Natural killer cell (primary cell): ENCODE measurements around the gene WNT6. TPM values are rescaled to one million over a fixed set of nuclear protein-coding genes. Genes with fewer than 3 reads are reported as not detected.

Source experiments
- ATAC-seq, 3 donors: fragments of 150-1000 bp in 2 of 3; fragments of 200-7000 bp in 1 of 3; cut with Tn5 transposase; 1 replicate in 1 of 3; 2 replicates in 2 of 3; pipeline ENCODE4 v1.10.0; 2021; ENCODE audit warnings: mild to moderate bottlenecking in 2 of 3, moderate library complexity in 2 of 3
- DNase-seq, 2 donors: peaks; one replicate each; pipeline versions ENCODE4 v3.0.0 to v3.0.0-alpha.2; 2013 to 2021; ENCODE audit warnings: mixed read lengths in 1 of 2
- H3K27ac ChIP-seq: one replicate; pipeline ENCODE4 v1.5.1; 2013; ENCODE audit warnings: mild to moderate bottlenecking, low read length
- H3K27me3 ChIP-seq: one replicate; pipeline ENCODE4 v1.6.1; 2013; ENCODE audit warnings: low read length; ENCODE audit not compliant: control insufficient read depth, insufficient read depth
- H3K36me3 ChIP-seq: one replicate; pipeline ENCODE4 v1.6.1; 2013; ENCODE audit warnings: low read length; ENCODE audit not compliant: control insufficient read depth, insufficient read depth
- H3K4me1 ChIP-seq: one replicate; pipeline ENCODE4 v1.6.1; 2013; ENCODE audit warnings: low read length; ENCODE audit not compliant: control insufficient read depth, insufficient read depth
- H3K4me3 ChIP-seq: one replicate; pipeline ENCODE4 v1.5.1; 2013; ENCODE audit warnings: low read length
- H3K9me3 ChIP-seq: one replicate; pipeline ENCODE4 v1.6.1; 2013; ENCODE audit warnings: low read length; ENCODE audit not compliant: control insufficient read depth, insufficient read depth
- H3K27ac Mint-ChIP-seq, 2 donors: one replicate each; pipeline ENCODE4 v1.8.0; 2022; ENCODE audit warnings: mild to moderate bottlenecking in 2 of 2, mixed read lengths in 2 of 2, moderate library complexity in 1 of 2
- H3K27me3 Mint-ChIP-seq, 2 donors: one replicate each; pipeline ENCODE4 v1.8.0; 2022; ENCODE audit warnings: low read depth in 2 of 2, mixed read lengths in 2 of 2
- H3K36me3 Mint-ChIP-seq: one replicate; pipeline ENCODE4 v1.8.0; 2022; ENCODE audit warnings: mixed read lengths
- H3K4me1 Mint-ChIP-seq, 2 donors: one replicate each; pipeline ENCODE4 v1.8.0; 2022; ENCODE audit warnings: mixed read lengths in 2 of 2
- H3K4me3 Mint-ChIP-seq: one replicate; pipeline ENCODE4 v1.8.0; 2022; ENCODE audit warnings: mild to moderate bottlenecking, moderate library complexity, mixed read lengths
- H3K9me3 Mint-ChIP-seq, 2 donors: one replicate each; pipeline ENCODE4 v1.8.0; 2022; ENCODE audit warnings: mixed read lengths in 2 of 2
- WGBS: methylation state at CpG from one replicate; pipeline ENCODE4 v1.1.7; 2013; ENCODE audit warnings: missing lambda C conversion rate; ENCODE audit not compliant: insufficient coverage; 5-methylcytosine and 5-hydroxymethylcytosine counted together
- intact Hi-C: fragments of 100-400 bp; cut with micrococcal nuclease; formaldehyde crosslinking; loops from one replicate; pipeline ENCODE4 v1.14.2; 2022
- total RNA-seq, 4 donors: library from RNA; stranded (reverse); fragments of 120-200 nt in 1 of 4; gene quantifications; one replicate each; pipeline versions ENCODE4 v1.2.3 to v1.2.4, GENCODE V29; 2013 to 2022
- TF ChIP-seq, protein P1 (sequence below): fragments of 200-600 bp; IDR thresholded peaks from one replicate; pipeline ENCODE4 v1.8.0; 2022; ENCODE audit warnings: antibody characterized with exemption

Gene WNT6
- total RNA-seq, 3 donors from 2014 or later (not counting 1 experiment from before 2014, with no cell fraction given), result not detected

DNA sequence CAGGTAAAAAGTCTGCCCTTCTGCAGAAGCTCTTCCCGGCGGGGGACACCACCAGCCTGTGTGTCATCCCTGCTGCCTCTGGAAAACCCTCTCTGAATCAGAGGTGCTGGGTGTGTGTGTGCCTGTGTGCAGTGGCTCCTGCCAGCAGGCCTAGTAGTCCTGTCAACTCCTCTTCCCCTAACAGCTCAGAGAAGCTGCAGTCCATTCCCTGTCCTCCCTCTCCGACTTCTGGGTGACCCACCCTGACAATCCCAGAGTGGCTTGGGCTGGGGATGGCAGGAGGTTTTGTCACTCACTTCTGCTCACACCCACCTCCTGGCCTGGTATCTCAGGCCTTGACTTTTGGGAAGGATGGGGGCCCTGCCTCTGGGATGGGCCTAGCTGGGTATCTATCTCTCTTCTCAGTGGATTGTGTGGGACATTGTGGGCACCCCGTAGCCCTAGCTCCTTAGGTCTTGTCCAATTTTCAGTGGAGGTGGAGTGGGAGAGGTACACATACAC lies 23.3 kb downstream of the WNT6 start:
- Histone ChIP-seq H3K27me3 (peaks cover 48% of the 10 kb centered on the region), H3K36me3 (no peaks in the 10 kb centered on the region), H3K9me3 (no peaks in the 10 kb centered on the region), H3K4me1 (peaks cover 33% of the 10 kb centered on the region), H3K27ac (peak overlapping the region; percentile 29), H3K4me3 (no peak overlapping the region)
- Mint-ChIP-seq H3K4me3 (no peak overlapping the region), H3K4me1 (peaks cover 0 to 17% of the 10 kb centered on the region in 2 donors), H3K27ac (no peak overlapping the region), H3K36me3 (no peaks in the 10 kb centered on the region), H3K27me3 (peaks cover 50 to 57% of the 10 kb centered on the region in 2 donors), H3K9me3 (no peaks in the 10 kb centered on the region)
- ATAC-seq, result no peak
- TF ChIP-seq, protein P1, sequence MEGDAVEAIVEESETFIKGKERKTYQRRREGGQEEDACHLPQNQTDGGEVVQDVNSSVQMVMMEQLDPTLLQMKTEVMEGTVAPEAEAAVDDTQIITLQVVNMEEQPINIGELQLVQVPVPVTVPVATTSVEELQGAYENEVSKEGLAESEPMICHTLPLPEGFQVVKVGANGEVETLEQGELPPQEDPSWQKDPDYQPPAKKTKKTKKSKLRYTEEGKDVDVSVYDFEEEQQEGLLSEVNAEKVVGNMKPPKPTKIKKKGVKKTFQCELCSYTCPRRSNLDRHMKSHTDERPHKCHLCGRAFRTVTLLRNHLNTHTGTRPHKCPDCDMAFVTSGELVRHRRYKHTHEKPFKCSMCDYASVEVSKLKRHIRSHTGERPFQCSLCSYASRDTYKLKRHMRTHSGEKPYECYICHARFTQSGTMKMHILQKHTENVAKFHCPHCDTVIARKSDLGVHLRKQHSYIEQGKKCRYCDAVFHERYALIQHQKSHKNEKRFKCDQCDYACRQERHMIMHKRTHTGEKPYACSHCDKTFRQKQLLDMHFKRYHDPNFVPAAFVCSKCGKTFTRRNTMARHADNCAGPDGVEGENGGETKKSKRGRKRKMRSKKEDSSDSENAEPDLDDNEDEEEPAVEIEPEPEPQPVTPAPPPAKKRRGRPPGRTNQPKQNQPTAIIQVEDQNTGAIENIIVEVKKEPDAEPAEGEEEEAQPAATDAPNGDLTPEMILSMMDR, result no peak
- WGBS, result 85% methylated on average over 4 of the region's 4 CpGs
- intact Hi-C loops, result no loop called here
- peak in 1 of 2 donors; percentile 31 for DNase-seq

DNA sequence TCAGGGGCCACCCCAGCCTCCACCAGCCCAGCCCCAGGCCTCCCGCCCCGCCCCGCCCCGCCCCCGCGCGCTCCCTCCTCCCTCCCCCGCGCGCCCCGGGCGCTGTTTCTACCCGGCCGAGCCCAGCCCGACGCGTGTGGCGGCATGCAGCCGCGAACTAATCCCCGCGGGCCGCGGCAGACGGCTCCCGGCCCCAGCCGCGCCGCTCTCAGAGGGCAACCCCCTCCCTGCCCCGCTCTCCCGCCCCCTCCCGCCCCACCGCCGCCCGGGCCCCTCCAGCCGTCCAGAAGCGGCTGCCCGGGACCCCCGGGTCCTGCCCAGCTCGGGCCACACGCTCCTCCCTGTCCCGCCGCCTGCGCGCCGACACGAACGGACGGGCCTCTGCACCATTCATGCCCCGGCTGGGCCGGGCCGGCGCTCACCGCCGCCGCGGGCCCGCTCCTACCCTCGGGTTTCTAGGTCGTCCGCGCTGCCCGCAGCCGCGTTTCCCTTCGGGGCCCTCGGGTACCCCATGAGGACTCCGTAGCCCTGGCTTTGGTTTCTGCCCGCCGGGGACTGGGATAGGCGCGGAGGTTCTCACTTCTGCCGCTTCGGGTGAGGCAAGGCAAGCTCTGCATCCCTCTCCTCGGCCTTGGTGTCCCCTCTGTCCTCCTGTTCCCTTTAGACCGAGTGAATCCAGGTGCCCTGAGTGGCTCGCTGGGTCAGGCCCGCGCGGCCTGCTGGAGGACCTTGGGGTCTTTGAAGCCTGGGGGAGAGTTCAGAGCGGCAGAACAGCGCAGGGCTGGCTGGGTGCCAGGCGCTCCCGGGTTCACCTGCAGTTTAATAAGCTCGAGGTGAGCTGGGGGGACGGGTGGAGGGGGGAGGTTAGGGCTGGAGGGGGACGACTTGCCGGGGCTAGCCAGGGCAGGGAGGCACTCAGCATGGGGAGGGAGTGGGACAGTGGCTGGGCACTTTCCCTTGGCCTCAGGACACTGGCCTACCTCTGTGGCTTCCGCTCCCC lies 24.2 kb downstream of the WNT6 start:
- ATAC-seq (peak in 1 of 3 donors; percentile 27), DNase-seq (peak in 1 of 2 donors; percentile 73)
- H3K9me3 Mint-ChIP-seq, result no peaks in the 10 kb centered on the region
- Histone ChIP-seq H3K27ac (no peak overlapping the region), H3K4me3 (no peak overlapping the region), H3K4me1 (peaks cover 33% of the 10 kb centered on the region), H3K9me3 (no peaks in the 10 kb centered on the region), H3K27me3 (peaks cover 48% of the 10 kb centered on the region), H3K36me3 (no peaks in the 10 kb centered on the region)
- 12% methylated on average over 74 of the region's 89 CpGs for WGBS
- TF ChIP-seq, protein P1, result no peak
- H3K27me3 Mint-ChIP-seq, result peaks cover 50 to 57% of the 10 kb centered on the region in 2 donors
- H3K36me3 Mint-ChIP-seq, result no peaks in the 10 kb centered on the region
- H3K4me1 Mint-ChIP-seq, result peaks cover 0 to 17% of the 10 kb centered on the region in 2 donors
- peak overlapping the region in 1 of 2 donors; percentile 9 for H3K27ac Mint-ChIP-seq
- intact Hi-C loops, result no loop called here
- peak overlapping the region; percentile 45 for H3K4me3 Mint-ChIP-seq

GRCh38 chr2:218884519-218884918 lies 24.9 kb downstream of the WNT6 start:
- Histone ChIP-seq H3K4me3 (no peak overlapping the region), H3K9me3 (no peaks in the 10 kb centered on the region), H3K36me3 (no peaks in the 10 kb centered on the region), H3K27ac (no peak overlapping the region), H3K27me3 (peaks cover 43% of the 10 kb centered on the region), H3K4me1 (peaks cover 28% of the 10 kb centered on the region)
- peaks cover 50 to 53% of the 10 kb centered on the region in 2 donors for H3K27me3 Mint-ChIP-seq
- ATAC-seq (no peak), DNase-seq (no peak)
- WGBS, result 93% methylated on average over 1 of the region's 2 CpGs
- H3K4me1 Mint-ChIP-seq, result peaks cover 0 to 13% of the 10 kb centered on the region in 2 donors
- intact Hi-C loops, result no loop called here
- H3K4me3 Mint-ChIP-seq, result peak overlapping the region; percentile 45
- H3K9me3 Mint-ChIP-seq, result no peaks in the 10 kb centered on the region
- H3K27ac Mint-ChIP-seq, result peak overlapping the region in 1 of 2 donors; percentile 9
- TF ChIP-seq, protein P1, result no peak
- H3K36me3 Mint-ChIP-seq, result no peaks in the 10 kb centered on the region
